Neural progenitor cell (in vitro differentiated cells): ENCODE results near the gene ADAM17. TPM values are rescaled to one million over a fixed set of nuclear protein-coding genes. Genes with fewer than 3 reads are reported as not detected.

ENCODE experiments used
- DNase-seq: peaks from one replicate; pipeline ENCODE4 v3.0.0-alpha.2; 2016; ENCODE audit warnings: low spot score
- H2AFZ ChIP-seq: fragments of 200-600 bp; sonication (generic); replicated peaks from 2 replicates; pipeline ENCODE4 v1.6.1; 2016; ENCODE audit warnings: antibody characterized with exemption
- H3F3A ChIP-seq: fragments of 200-600 bp; sonication (generic); 2 replicates; pipeline ENCODE4 v1.6.1; 2016; ENCODE audit warnings: antibody characterized with exemption, low read depth
- H3K27ac ChIP-seq: fragments of 200-600 bp; sonication (generic); 2 replicates; pipeline ENCODE4 v1.5.1; 2016; ENCODE audit warnings: mild to moderate bottlenecking
- H3K27me3 ChIP-seq: fragments of 200-600 bp; sonication (generic); 2 replicates; pipeline ENCODE4 v1.6.1; 2016; ENCODE audit warnings: mild to moderate bottlenecking, moderate library complexity
- H3K36me3 ChIP-seq: fragments of 200-600 bp; sonication (generic); 2 replicates; pipeline ENCODE4 v1.5.1; 2016
- H3K4me1 ChIP-seq: fragments of 200-600 bp; sonication (generic); 2 replicates; pipeline ENCODE4 v1.6.1; 2016; ENCODE audit warnings: mixed run types
- H3K4me2 ChIP-seq: fragments of 200-600 bp; sonication (generic); 2 replicates; pipeline ENCODE4 v1.6.1; 2016
- H3K4me3 ChIP-seq: fragments of 200-600 bp; sonication (generic); 2 replicates; pipeline ENCODE4 v1.5.1; 2016
- H3K79me2 ChIP-seq: fragments of 200-600 bp; sonication (generic); 2 replicates; pipeline ENCODE4 v1.6.1; 2016; ENCODE audit warnings: low read depth
- H3K9ac ChIP-seq: fragments of 200-600 bp; sonication (generic); 2 replicates; pipeline ENCODE4 v1.6.1; 2016
- H3K9me3 ChIP-seq: fragments of 200-600 bp; sonication (generic); 2 replicates; pipeline ENCODE4 v1.5.1; 2016; ENCODE audit warnings: low read depth
- H4K20me1 ChIP-seq: fragments of 200-600 bp; sonication (generic); 2 replicates; pipeline ENCODE4 v1.6.1; 2016; ENCODE audit warnings: low read depth
- H3K27ac Mint-ChIP-seq: 3 replicates; pipeline ENCODE4 v1.8.0; 2021; ENCODE audit warnings: mixed read lengths
- H3K27me3 Mint-ChIP-seq: 2 replicates; pipeline ENCODE4 v1.8.0; 2022; ENCODE audit warnings: low read depth, mild to moderate bottlenecking, inconsistent platforms, moderate library complexity, mixed read lengths; ENCODE audit not compliant: insufficient read depth
- H3K36me3 Mint-ChIP-seq: 3 replicates; pipeline ENCODE4 v1.8.0; 2021; ENCODE audit warnings: mixed read lengths
- H3K4me1 Mint-ChIP-seq: 3 replicates; pipeline ENCODE4 v1.8.0; 2021; ENCODE audit warnings: mixed read lengths
- H3K4me3 Mint-ChIP-seq: 3 replicates; pipeline ENCODE4 v1.8.0; 2021; ENCODE audit warnings: mild to moderate bottlenecking, moderate library complexity, mixed read lengths
- H3K9me3 Mint-ChIP-seq: 3 replicates; pipeline ENCODE4 v1.8.0; 2020; ENCODE audit warnings: mixed read lengths
- EZH2 ChIP-seq: fragments of 200-600 bp; sonication (generic); IDR thresholded peaks from 2 replicates; pipeline ENCODE4 v1.6.1; 2017; ENCODE audit warnings: antibody characterized with exemption, mild to moderate bottlenecking, moderate library complexity
- EZH2phosphoT487 ChIP-seq: fragments of 200-600 bp; sonication (generic); IDR thresholded peaks from 2 replicates; pipeline ENCODE4 v1.6.1; 2017; ENCODE audit warnings: antibody characterized with exemption
- total RNA-seq: library from RNA; depleted of rRNA; stranded (reverse); fragments of >200 nt; gene quantifications from 2 replicates; pipeline ENCODE4 v1.2.3, GENCODE V29; 2015; ENCODE audit warnings: low replicate concordance
- TF ChIP-seq, protein P1 (sequence below): fragments of 200-600 bp; sonication (generic); IDR thresholded peaks from 2 replicates; pipeline ENCODE4 v1.5.1; 2017; ENCODE audit warnings: antibody characterized with exemption, mild to moderate bottlenecking

ADAM17 gene
- total RNA-seq, 1 donor from 2014 or later, result 72.1 TPM

DNA sequence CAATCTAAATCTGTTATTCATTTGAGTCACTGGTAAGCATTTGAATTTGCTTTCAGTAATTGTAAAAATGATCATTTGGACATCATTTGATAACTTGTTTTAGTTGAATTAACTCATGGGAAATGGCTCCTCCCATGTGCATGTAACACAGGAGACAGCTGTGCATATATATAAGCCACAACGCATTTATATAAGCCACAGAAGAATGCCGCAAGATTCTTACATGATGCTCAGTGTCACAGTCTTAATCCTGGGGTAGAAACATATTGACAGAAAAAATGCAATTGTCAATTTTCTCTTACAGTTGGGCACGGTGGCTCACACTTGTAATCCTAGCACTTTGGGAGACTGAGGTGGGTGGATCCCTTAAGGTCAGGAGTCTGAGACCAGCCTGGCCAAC, 94.6 kb downstream of the ADAM17 start:
- no peak overlapping the region for H3K27ac Mint-ChIP-seq

DNA sequence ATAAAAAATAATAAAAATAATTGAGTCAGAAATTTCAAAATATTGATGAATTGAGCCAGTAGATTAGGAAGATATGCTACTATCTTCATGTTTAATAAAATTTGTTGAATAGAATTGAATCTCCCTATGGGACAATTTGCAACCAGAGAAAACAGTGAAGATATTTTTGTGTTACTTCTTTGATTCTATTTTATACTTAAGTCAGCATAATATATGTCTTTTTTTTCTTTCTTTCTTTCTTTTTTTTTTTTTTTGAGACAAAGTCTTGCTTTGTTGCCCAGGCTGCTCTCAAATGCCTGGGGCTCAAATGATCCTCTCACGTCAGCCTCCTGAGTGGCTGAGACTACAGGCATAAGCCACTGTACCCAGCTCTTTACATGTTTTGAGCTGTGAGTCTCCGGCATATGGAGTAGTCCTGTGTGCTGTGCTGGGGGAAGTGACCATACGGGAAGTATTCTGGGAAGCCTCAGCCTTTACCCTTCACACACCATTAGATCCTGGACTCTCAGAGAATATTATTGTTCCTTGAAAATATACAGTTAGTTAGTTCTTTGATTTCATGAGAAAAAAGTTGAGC, 95.1 kb downstream of the ADAM17 start:
- TF ChIP-seq EZH2, result no peak
- TF ChIP-seq, protein P1, sequence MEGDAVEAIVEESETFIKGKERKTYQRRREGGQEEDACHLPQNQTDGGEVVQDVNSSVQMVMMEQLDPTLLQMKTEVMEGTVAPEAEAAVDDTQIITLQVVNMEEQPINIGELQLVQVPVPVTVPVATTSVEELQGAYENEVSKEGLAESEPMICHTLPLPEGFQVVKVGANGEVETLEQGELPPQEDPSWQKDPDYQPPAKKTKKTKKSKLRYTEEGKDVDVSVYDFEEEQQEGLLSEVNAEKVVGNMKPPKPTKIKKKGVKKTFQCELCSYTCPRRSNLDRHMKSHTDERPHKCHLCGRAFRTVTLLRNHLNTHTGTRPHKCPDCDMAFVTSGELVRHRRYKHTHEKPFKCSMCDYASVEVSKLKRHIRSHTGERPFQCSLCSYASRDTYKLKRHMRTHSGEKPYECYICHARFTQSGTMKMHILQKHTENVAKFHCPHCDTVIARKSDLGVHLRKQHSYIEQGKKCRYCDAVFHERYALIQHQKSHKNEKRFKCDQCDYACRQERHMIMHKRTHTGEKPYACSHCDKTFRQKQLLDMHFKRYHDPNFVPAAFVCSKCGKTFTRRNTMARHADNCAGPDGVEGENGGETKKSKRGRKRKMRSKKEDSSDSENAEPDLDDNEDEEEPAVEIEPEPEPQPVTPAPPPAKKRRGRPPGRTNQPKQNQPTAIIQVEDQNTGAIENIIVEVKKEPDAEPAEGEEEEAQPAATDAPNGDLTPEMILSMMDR, result no peak
- TF ChIP-seq EZH2phosphoT487, result no peak
- H3K27me3 ChIP-seq, result no peaks in the 10 kb centered on the region
- H3K27ac ChIP-seq, result no peak overlapping the region
- no peak for DNase-seq
- H2AFZ ChIP-seq, result no peak overlapping the region
- H3K9ac ChIP-seq, result no peak overlapping the region
- no peaks in the 10 kb centered on the region for H3K9me3 ChIP-seq
- peaks cover 12% of the 10 kb centered on the region for H3K36me3 ChIP-seq
- no peak overlapping the region for H3K4me3 ChIP-seq
- H3K4me1 ChIP-seq, result no peaks in the 10 kb centered on the region
- Mint-ChIP-seq H3K4me1 (no peaks in the 10 kb centered on the region), H3K27ac (no peak overlapping the region), H3K4me3 (no peak overlapping the region), H3K36me3 (peaks cover 13% of the 10 kb centered on the region), H3K27me3 (no peaks in the 10 kb centered on the region), H3K9me3 (no peaks in the 10 kb centered on the region)
- no peak overlapping the region for H3K4me2 ChIP-seq
- H3F3A ChIP-seq, result peaks cover 7% of the 10 kb centered on the region
- H3K79me2 ChIP-seq, result no peaks in the 10 kb centered on the region
- peaks cover under 1% of the 10 kb centered on the region for H4K20me1 ChIP-seq

More for the DNA sequence above, 94.6 kb downstream of the ADAM17 start:
- peaks cover 4% of the 10 kb centered on the region for H3K27me3 Mint-ChIP-seq
- H3K4me3 Mint-ChIP-seq, result no peak overlapping the region
- H3K9me3 ChIP-seq, result no peaks in the 10 kb centered on the region
- no peaks in the 10 kb centered on the region for H3K4me1 ChIP-seq
- H3K36me3 ChIP-seq, result peaks cover 6% of the 10 kb centered on the region
- H3K9ac ChIP-seq, result no peak overlapping the region
- TF ChIP-seq EZH2 (no peak), EZH2phosphoT487 (no peak)
- TF ChIP-seq, protein P1, result no peak
- no peak overlapping the region for H3K4me3 ChIP-seq
- H3K27ac ChIP-seq, result no peak overlapping the region
- H3K9me3 Mint-ChIP-seq, result no peaks in the 10 kb centered on the region
- H3K4me2 ChIP-seq, result no peak overlapping the region
- no peak for DNase-seq
- no peaks in the 10 kb centered on the region for H3K79me2 ChIP-seq
- no peaks in the 10 kb centered on the region for H3K4me1 Mint-ChIP-seq
- H3K27me3 ChIP-seq, result no peaks in the 10 kb centered on the region
- peaks cover 18% of the 10 kb centered on the region for H3K36me3 Mint-ChIP-seq
- no peak overlapping the region for H2AFZ ChIP-seq
- H3F3A ChIP-seq, result peaks cover 7% of the 10 kb centered on the region
- H4K20me1 ChIP-seq, result no peaks in the 10 kb centered on the region

DNA sequence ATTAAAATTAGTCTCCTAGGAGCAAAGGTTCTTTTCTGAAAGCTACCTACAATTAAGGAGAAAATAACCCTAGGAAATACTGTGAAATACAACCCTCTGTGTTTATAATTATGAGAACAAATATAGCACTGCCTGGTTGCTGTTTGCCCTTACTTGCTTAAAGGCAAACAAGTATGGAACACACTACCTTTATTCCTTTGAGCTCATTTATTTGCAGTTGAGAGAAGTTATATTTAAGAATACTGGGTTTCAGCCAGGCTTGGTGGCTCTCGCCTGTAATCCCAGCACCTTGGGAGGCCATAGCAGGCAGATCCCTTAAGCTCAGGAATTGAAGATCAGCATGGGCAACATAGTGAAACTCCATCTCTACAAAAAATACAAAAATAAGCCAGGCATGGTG, 104.4 kb downstream of the ADAM17 start:
- Histone ChIP-seq H3F3A (no peaks in the 10 kb centered on the region), H3K27ac (no peak overlapping the region), H3K4me2 (no peak overlapping the region), H4K20me1 (peaks cover 3% of the 10 kb centered on the region), H3K4me3 (no peak overlapping the region), H3K36me3 (peaks cover 24% of the 10 kb centered on the region), H3K9me3 (no peaks in the 10 kb centered on the region), H3K27me3 (no peaks in the 10 kb centered on the region), H2AFZ (no peak overlapping the region), H3K9ac (no peak overlapping the region), H3K4me1 (no peaks in the 10 kb centered on the region), H3K79me2 (no peaks in the 10 kb centered on the region)
- H3K4me3 Mint-ChIP-seq, result no peak overlapping the region
- no peaks in the 10 kb centered on the region for H3K9me3 Mint-ChIP-seq
- H3K4me1 Mint-ChIP-seq, result no peaks in the 10 kb centered on the region
- no peak overlapping the region for H3K27ac Mint-ChIP-seq
- no peak for TF ChIP-seq EZH2
- TF ChIP-seq, protein P1, result no peak
- DNase-seq, result no peak
- H3K27me3 Mint-ChIP-seq, result no peaks in the 10 kb centered on the region
- peaks cover 25% of the 10 kb centered on the region for H3K36me3 Mint-ChIP-seq
